Measurements from ENCODE around the gene MLST8.

GRCh38 chr16:2156849-2157224 lies 48.4 kb upstream of the MLST8 start:
- TF ChIP-seq CTCF (IDR thresholded peaks at IDR 0.05) (no peak), POLR2A (IDR thresholded peaks at IDR 0.05) (no peak), POLR2AphosphoS5 (IDR thresholded peaks at IDR 0.05) (no peak), EP300 (IDR thresholded peaks at IDR 0.05) (no peak)
